Nephron (organoid): ENCODE data around the gene MPPED1.

ENCODE experiments used
- H3K27ac Mint-ChIP-seq, 3 experiments: 2 replicates each; pipeline ENCODE4 v1.8.0; 2020; ENCODE audit warnings: mixed read lengths in 3 of 3, mild to moderate bottlenecking in 2 of 3, moderate library complexity in 1 of 3
- H3K27me3 Mint-ChIP-seq: 2 replicates; pipeline ENCODE4 v1.8.0; 2021; ENCODE audit warnings: low read depth, mild to moderate bottlenecking, moderate library complexity, mixed read lengths
- H3K36me3 Mint-ChIP-seq: 2 replicates; pipeline ENCODE4 v1.8.0; 2020; ENCODE audit warnings: low read depth, mixed read lengths
- H3K4me1 Mint-ChIP-seq: 2 replicates; pipeline ENCODE4 v1.8.0; 2020; ENCODE audit warnings: mixed read lengths
- H3K4me3 Mint-ChIP-seq, 3 experiments: 2 replicates each; pipeline ENCODE4 v1.8.0; 2020; ENCODE audit warnings: mild to moderate bottlenecking in 3 of 3, mixed read lengths in 3 of 3, moderate library complexity in 2 of 3
- H3K9me3 Mint-ChIP-seq: 2 replicates; pipeline ENCODE4 v1.8.0; 2020; ENCODE audit warnings: mixed read lengths
- TF ChIP-seq, protein P1 (sequence below), 3 experiments: fragments of 200-600 bp; sonication (generic); IDR thresholded peaks; one replicate each; pipeline ENCODE4 v1.5.0; 2021; ENCODE audit warnings: antibody characterized with exemption in 3 of 3; ENCODE audit not compliant: unreplicated experiment in 3 of 3

Gene MPPED1

DNA sequence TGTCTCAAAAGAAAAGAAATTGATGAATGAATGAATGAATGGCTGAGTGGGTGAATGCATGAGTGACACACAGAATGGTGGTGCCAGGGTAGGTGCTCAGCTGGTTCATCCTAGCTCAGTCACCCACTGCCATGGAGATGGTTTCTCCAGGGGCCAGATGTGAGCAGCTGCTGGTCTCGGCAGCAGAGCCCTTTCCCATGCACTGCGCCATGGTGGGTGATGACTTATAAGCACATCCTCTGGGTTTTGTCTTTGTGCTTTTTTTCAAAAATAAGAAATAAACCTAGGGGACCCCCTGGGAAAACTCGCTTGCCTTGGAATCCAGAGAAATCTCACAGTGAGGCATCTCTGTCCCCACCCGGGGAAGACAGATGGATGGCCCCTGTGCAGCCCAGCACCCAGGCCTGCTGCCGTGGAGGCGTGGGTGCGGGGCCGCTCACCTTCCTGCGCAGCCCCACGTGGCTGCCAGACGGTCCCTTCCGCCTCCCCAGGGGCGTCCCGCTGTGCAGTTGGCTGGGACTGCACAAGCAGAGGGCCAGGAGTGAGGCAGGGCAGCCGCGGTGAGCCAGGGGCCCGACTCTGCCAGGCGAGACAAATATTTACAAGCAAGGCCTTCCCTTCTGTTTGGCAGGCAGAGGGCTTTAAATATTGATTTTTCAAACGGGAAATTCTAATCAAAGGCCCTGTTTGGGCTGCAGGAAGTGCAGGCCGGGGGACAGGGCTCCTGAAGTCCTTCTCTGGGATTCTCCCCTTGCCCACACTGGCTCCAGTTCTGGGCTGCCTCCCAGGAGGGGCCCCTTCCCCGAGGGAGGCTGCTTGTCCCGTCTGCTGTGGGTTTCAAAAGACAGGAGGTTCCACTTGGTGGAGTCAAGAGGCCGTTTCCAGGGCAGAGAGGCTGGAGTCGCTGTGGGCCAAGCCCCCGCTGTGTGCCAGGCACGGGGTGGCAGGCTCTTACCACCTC, 24.3 kb downstream of the MPPED1 start:
- TF ChIP-seq, protein P1, sequence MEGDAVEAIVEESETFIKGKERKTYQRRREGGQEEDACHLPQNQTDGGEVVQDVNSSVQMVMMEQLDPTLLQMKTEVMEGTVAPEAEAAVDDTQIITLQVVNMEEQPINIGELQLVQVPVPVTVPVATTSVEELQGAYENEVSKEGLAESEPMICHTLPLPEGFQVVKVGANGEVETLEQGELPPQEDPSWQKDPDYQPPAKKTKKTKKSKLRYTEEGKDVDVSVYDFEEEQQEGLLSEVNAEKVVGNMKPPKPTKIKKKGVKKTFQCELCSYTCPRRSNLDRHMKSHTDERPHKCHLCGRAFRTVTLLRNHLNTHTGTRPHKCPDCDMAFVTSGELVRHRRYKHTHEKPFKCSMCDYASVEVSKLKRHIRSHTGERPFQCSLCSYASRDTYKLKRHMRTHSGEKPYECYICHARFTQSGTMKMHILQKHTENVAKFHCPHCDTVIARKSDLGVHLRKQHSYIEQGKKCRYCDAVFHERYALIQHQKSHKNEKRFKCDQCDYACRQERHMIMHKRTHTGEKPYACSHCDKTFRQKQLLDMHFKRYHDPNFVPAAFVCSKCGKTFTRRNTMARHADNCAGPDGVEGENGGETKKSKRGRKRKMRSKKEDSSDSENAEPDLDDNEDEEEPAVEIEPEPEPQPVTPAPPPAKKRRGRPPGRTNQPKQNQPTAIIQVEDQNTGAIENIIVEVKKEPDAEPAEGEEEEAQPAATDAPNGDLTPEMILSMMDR (IDR thresholded peaks at IDR 0.05; ENCODE audit: unreplicated experiment in 3 of 3), result no peak
- H3K36me3 Mint-ChIP-seq, result no peaks in the 10 kb centered on the region
- H3K4me1 Mint-ChIP-seq, result peaks cover 8% of the 10 kb centered on the region
- H3K9me3 Mint-ChIP-seq, result no peaks in the 10 kb centered on the region
- no peak overlapping the region for H3K27ac Mint-ChIP-seq
- H3K4me3 Mint-ChIP-seq, result no peak overlapping the region
- H3K27me3 Mint-ChIP-seq, result peaks cover 62% of the 10 kb centered on the region

DNA sequence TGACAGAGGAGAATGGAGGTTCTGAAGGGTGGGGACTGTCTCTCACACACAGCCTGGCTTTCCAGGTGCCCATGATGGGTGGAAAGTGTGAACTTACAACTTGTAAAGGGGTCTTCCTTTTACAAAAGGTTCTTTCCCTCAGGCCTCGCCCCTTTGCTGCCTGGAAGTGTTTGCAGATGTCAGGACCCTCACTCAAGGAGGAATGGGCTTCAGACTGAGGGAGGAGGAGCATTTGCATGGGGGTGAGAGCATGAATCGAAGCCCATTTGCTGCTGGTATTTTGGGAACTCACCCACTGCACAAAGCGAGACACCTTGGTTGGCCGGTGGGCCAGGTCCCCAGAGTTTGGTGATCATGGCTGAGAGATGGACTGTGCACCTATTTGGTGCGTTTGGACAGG, 25.1 kb downstream of the MPPED1 start:
- Mint-ChIP-seq H3K27me3 (peaks cover 59% of the 10 kb centered on the region), H3K27ac (no peak overlapping the region), H3K36me3 (no peaks in the 10 kb centered on the region), H3K4me1 (peaks cover 2% of the 10 kb centered on the region), H3K4me3 (no peak overlapping the region), H3K9me3 (no peaks in the 10 kb centered on the region)
- TF ChIP-seq, protein P1 (IDR thresholded peaks at IDR 0.05; ENCODE audit: unreplicated experiment in 3 of 3), result no peak

DNA sequence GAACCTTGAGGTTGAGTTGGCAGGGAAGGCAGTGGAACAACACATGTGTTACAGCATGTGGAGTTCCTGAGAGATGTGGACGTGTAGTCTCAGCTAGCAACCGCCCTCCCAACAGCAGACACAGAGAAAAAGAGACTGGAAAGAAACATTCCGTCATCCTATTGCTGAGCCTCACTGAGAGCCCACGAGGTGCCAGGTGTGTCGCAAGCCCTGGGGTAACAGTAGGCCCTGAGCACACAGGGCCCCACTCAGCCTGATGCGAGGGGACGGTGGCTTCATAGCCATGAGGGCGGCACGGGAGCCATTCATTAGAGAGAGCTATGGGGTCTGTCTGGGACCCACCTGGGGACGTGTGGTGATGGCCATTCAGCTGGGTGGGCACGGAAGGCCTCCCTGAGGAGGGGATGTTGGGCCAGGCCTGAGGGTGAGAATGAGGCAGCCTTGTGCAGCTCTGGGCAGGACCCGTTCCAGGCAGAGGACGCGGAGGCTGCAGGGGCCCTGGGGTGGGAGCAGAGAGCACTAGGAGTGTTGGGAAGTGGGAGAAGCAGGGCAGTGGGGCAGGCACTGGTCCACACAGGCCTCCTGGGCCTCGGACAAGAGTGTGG, 26.2 kb downstream of the MPPED1 start:
- Mint-ChIP-seq H3K4me3 (no peak overlapping the region), H3K27me3 (peaks cover 57% of the 10 kb centered on the region), H3K36me3 (no peaks in the 10 kb centered on the region), H3K27ac (no peak overlapping the region), H3K4me1 (no peaks in the 10 kb centered on the region), H3K9me3 (no peaks in the 10 kb centered on the region)
- TF ChIP-seq, protein P1 (IDR thresholded peaks at IDR 0.05; ENCODE audit: unreplicated experiment in 3 of 3), result no peak

DNA sequence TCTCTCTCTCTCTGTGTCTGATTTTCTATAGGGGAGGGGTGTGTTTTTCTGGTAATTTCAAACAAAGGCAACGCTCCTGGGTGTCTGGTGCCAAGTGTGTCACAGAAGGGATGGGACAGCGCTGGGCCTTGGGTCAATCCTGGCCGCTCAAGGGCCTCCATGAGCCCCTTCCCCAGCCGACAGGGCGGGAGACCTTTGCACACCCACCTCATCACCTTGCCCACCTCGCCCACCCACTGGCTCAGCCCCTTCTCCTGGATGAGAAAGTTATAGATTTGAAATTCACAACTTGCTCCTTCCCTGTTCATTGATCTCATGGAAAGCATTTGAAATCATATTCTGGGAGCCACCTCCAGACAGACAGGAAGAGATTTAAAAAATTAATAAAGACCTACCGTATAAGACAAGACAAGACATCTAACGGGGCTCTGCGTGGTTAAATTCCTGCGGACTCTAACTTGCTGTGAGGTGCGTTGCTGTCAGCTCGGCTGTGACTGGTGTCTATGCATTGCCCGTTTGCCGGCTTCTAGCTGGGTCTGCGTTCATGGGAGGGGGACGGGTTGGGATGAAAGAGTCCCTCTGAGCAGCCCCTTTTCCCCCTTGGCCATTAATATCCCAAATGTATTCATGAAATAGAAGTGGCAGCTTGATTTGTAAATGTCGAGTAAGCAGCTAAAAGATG, 27.0 kb downstream of the MPPED1 start:
- no peak overlapping the region for H3K27ac Mint-ChIP-seq

DNA sequence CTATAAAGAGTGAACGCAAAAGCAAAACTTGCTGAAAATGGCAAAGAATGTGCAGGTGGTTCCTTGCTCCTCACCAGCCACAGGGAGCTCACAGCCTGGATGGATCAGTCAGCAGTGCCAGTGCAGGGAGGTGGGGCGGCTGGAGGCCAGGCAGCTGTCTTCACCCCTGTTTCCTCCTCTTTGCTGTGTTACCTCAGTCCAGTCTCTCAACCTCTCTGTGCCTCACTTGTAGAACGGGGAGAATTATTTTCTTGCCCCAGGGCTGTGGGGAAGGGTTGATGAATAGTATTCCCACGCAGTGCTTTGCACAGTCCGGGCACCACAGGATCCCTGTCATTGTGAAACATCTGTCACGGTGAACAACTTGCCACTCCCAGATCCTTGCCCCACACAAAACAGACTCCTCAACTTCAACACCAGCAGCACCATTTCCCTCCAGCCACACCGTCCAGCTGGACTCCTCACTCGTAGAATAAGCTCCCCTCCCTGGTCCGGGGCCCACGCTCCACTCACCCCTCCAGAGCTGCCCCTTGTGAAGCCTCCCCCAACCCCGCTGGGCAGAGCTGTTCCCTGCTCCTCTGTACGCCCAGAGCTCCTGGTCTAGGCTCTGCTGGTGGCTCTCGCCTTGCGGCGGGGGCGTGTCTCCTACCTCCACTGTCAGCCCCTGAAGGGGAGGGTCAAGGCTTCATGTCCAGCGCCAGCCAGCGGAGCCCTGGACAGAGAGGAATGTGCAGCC, 27.7 kb downstream of the MPPED1 start:
- Mint-ChIP-seq H3K36me3 (no peaks in the 10 kb centered on the region), H3K4me1 (no peaks in the 10 kb centered on the region)
- TF ChIP-seq, protein P1 (IDR thresholded peaks at IDR 0.05; ENCODE audit: unreplicated experiment in 3 of 3), result no peak

More for the DNA sequence above, 27.0 kb downstream of the MPPED1 start:
- Mint-ChIP-seq H3K36me3 (no peaks in the 10 kb centered on the region), H3K9me3 (no peaks in the 10 kb centered on the region), H3K27me3 (peaks cover 50% of the 10 kb centered on the region), H3K4me3 (no peak overlapping the region), H3K4me1 (no peaks in the 10 kb centered on the region)
- TF ChIP-seq, protein P1 (IDR thresholded peaks at IDR 0.05; ENCODE audit: unreplicated experiment in 3 of 3), result no peak

More for the DNA sequence above, 27.7 kb downstream of the MPPED1 start:
- no peak overlapping the region for H3K4me3 Mint-ChIP-seq
- H3K27me3 Mint-ChIP-seq, result peaks cover 43% of the 10 kb centered on the region
- no peak overlapping the region for H3K27ac Mint-ChIP-seq
- H3K9me3 Mint-ChIP-seq, result no peaks in the 10 kb centered on the region
